GM23338 (cell line): ENCODE data around the gene VCL.

Source experiments
- CREB1 ChIP-seq: fragments of 250-450 bp; sonication (Bioruptor Pico); IDR thresholded peaks from 2 replicates; pipeline ENCODE4 v1.5.0; 2020; ENCODE audit warnings: low read depth, mild to moderate bottlenecking, moderate library complexity
- EZH2 ChIP-seq: fragments of 200-600 bp; sonication (generic); IDR thresholded peaks from one replicate; pipeline ENCODE4 v1.8.0; 2017; ENCODE audit warnings: antibody characterized with exemption, mild to moderate bottlenecking, low read depth; ENCODE audit not compliant: unreplicated experiment
- EZH2phosphoT487 ChIP-seq: fragments of 200-600 bp; sonication (generic); IDR thresholded peaks from one replicate; pipeline ENCODE4 v1.8.1; 2018; ENCODE audit warnings: antibody characterized with exemption; ENCODE audit not compliant: unreplicated experiment
- JUNB ChIP-seq: IDR thresholded peaks from one replicate; pipeline ENCODE4 v1.6.1; 2016; ENCODE audit warnings: antibody characterized with exemption; ENCODE audit not compliant: unreplicated experiment
- POLR2AphosphoS5 ChIP-seq: IDR thresholded peaks from 2 replicates; pipeline ENCODE4 v1.6.1; 2016; ENCODE audit warnings: antibody characterized with exemption, low read depth
- STAT1 ChIP-seq: IDR thresholded peaks from one replicate; pipeline ENCODE4 v1.6.1; 2016; ENCODE audit warnings: antibody characterized with exemption; ENCODE audit not compliant: unreplicated experiment
- ZNF114 ChIP-seq: fragments of 250-450 bp; sonication (Bioruptor Pico); IDR thresholded peaks from 2 replicates; pipeline ENCODE4 v1.5.0; 2020; ENCODE audit warnings: mild to moderate bottlenecking, moderate library complexity
- TF ChIP-seq, protein P1 (sequence below), 2 experiments: fragments of 200-600 bp in 1 of 2; sonication (generic) in 1 of 2; conservative IDR thresholded peaks; 2 replicates each; pipeline versions ENCODE4 v1.5.1 to v1.6.1; 2016 to 2017; ENCODE audit warnings: antibody characterized with exemption in 2 of 2, low read depth in 2 of 2, mild to moderate bottlenecking in 2 of 2, moderate library complexity in 1 of 2
- TF ChIP-seq, protein P2 (sequence below): IDR thresholded peaks from one replicate; pipeline ENCODE4 v1.6.1; 2018; ENCODE audit warnings: antibody characterized with exemption; ENCODE audit not compliant: unreplicated experiment
- TF ChIP-seq, protein P3 (sequence below): fragments of 250-450 bp; sonication (Bioruptor Pico); IDR thresholded peaks from 2 replicates; pipeline ENCODE4 v1.5.0; 2020; ENCODE audit warnings: mild to moderate bottlenecking, moderate library complexity
- TF ChIP-seq, protein P4 (sequence below): IDR thresholded peaks from 2 replicates; pipeline ENCODE4 v1.6.1; 2016; ENCODE audit warnings: antibody characterized with exemption

DNA sequence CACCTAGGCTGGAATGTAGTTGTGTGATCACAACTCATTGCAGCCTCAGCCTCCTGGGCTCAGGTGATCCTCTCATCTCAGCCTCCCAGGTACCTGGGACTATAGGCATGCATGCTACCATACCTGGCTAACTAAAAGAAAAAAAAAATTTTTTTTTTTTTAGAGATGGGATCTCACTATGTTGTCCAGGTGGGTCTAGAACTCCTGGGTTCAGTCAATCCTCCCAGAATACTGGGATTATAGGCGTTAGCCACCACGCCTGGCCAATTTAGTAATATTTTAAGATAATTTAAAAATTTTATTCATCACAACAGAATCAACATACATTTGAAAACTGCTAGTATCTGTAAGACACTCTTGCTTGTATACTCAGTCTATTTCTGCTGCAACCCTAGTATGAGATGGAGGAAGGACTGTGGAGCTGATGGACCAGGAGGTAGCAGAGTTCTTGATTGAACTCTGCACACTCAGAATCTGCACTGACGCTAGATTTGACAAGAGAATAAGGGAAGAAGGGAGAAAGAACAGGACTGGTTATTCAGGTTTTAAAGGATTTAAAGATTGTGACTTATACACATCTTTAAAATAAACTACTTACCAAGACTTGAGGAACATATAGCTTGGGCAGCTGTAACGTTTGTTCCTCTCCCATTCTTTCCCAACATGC, 57.6 kb downstream of the VCL start:
- TF ChIP-seq, protein P1, sequence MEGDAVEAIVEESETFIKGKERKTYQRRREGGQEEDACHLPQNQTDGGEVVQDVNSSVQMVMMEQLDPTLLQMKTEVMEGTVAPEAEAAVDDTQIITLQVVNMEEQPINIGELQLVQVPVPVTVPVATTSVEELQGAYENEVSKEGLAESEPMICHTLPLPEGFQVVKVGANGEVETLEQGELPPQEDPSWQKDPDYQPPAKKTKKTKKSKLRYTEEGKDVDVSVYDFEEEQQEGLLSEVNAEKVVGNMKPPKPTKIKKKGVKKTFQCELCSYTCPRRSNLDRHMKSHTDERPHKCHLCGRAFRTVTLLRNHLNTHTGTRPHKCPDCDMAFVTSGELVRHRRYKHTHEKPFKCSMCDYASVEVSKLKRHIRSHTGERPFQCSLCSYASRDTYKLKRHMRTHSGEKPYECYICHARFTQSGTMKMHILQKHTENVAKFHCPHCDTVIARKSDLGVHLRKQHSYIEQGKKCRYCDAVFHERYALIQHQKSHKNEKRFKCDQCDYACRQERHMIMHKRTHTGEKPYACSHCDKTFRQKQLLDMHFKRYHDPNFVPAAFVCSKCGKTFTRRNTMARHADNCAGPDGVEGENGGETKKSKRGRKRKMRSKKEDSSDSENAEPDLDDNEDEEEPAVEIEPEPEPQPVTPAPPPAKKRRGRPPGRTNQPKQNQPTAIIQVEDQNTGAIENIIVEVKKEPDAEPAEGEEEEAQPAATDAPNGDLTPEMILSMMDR (conservative IDR thresholded peaks at IDR 0.05; ENCODE audit: low read depth in 2 of 2), result no peak
- TF ChIP-seq EZH2phosphoT487 (no peak), CREB1 (CRISPR knock-in tag) (no peak), EZH2 (no peak), JUNB (no peak), POLR2AphosphoS5 (no peak), ZNF114 (CRISPR knock-in tag) (no peak), STAT1 (no peak)
- TF ChIP-seq, protein P2, sequence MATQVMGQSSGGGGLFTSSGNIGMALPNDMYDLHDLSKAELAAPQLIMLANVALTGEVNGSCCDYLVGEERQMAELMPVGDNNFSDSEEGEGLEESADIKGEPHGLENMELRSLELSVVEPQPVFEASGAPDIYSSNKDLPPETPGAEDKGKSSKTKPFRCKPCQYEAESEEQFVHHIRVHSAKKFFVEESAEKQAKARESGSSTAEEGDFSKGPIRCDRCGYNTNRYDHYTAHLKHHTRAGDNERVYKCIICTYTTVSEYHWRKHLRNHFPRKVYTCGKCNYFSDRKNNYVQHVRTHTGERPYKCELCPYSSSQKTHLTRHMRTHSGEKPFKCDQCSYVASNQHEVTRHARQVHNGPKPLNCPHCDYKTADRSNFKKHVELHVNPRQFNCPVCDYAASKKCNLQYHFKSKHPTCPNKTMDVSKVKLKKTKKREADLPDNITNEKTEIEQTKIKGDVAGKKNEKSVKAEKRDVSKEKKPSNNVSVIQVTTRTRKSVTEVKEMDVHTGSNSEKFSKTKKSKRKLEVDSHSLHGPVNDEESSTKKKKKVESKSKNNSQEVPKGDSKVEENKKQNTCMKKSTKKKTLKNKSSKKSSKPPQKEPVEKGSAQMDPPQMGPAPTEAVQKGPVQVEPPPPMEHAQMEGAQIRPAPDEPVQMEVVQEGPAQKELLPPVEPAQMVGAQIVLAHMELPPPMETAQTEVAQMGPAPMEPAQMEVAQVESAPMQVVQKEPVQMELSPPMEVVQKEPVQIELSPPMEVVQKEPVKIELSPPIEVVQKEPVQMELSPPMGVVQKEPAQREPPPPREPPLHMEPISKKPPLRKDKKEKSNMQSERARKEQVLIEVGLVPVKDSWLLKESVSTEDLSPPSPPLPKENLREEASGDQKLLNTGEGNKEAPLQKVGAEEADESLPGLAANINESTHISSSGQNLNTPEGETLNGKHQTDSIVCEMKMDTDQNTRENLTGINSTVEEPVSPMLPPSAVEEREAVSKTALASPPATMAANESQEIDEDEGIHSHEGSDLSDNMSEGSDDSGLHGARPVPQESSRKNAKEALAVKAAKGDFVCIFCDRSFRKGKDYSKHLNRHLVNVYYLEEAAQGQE, result no peak
- TF ChIP-seq, protein P3, sequence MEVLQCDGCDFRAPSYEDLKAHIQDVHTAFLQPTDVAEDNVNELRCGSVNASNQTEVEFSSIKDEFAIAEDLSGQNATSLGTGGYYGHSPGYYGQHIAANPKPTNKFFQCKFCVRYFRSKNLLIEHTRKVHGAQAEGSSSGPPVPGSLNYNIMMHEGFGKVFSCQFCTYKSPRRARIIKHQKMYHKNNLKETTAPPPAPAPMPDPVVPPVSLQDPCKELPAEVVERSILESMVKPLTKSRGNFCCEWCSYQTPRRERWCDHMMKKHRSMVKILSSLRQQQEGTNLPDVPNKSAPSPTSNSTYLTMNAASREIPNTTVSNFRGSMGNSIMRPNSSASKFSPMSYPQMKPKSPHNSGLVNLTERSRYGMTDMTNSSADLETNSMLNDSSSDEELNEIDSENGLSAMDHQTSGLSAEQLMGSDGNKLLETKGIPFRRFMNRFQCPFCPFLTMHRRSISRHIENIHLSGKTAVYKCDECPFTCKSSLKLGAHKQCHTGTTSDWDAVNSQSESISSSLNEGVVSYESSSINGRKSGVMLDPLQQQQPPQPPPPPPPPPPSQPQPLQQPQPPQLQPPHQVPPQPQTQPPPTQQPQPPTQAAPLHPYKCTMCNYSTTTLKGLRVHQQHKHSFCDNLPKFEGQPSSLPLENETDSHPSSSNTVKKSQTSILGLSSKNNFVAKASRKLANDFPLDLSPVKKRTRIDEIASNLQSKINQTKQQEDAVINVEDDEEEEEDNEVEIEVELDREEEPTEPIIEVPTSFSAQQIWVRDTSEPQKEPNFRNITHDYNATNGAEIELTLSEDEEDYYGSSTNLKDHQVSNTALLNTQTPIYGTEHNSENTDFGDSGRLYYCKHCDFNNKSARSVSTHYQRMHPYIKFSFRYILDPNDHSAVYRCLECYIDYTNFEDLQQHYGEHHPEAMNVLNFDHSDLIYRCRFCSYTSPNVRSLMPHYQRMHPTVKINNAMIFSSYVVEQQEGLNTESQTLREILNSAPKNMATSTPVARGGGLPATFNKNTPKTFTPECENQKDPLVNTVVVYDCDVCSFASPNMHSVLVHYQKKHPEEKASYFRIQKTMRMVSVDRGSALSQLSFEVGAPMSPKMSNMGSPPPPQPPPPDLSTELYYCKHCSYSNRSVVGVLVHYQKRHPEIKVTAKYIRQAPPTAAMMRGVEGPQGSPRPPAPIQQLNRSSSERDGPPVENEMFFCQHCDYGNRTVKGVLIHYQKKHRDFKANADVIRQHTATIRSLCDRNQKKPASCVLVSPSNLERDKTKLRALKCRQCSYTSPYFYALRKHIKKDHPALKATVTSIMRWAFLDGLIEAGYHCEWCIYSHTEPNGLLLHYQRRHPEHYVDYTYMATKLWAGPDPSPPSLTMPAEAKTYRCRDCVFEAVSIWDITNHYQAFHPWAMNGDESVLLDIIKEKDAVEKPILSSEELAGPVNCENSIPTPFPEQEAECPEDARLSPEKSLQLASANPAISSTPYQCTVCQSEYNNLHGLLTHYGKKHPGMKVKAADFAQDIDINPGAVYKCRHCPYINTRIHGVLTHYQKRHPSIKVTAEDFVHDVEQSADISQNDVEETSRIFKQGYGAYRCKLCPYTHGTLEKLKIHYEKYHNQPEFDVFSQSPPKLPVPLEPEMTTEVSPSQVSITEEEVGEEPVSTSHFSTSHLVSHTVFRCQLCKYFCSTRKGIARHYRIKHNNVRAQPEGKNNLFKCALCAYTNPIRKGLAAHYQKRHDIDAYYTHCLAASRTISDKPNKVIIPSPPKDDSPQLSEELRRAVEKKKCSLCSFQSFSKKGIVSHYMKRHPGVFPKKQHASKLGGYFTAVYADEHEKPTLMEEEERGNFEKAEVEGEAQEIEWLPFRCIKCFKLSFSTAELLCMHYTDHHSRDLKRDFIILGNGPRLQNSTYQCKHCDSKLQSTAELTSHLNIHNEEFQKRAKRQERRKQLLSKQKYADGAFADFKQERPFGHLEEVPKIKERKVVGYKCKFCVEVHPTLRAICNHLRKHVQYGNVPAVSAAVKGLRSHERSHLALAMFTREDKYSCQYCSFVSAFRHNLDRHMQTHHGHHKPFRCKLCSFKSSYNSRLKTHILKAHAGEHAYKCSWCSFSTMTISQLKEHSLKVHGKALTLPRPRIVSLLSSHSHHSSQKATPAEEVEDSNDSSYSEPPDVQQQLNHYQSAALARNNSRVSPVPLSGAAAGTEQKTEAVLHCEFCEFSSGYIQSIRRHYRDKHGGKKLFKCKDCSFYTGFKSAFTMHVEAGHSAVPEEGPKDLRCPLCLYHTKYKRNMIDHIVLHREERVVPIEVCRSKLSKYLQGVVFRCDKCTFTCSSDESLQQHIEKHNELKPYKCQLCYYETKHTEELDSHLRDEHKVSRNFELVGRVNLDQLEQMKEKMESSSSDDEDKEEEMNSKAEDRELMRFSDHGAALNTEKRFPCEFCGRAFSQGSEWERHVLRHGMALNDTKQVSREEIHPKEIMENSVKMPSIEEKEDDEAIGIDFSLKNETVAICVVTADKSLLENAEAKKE (CRISPR knock-in tag), result no peak
- TF ChIP-seq, protein P4, sequence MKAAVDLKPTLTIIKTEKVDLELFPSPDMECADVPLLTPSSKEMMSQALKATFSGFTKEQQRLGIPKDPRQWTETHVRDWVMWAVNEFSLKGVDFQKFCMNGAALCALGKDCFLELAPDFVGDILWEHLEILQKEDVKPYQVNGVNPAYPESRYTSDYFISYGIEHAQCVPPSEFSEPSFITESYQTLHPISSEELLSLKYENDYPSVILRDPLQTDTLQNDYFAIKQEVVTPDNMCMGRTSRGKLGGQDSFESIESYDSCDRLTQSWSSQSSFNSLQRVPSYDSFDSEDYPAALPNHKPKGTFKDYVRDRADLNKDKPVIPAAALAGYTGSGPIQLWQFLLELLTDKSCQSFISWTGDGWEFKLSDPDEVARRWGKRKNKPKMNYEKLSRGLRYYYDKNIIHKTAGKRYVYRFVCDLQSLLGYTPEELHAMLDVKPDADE, result no peak
